ENCODE measurements around the gene IL17RB.

DNA sequence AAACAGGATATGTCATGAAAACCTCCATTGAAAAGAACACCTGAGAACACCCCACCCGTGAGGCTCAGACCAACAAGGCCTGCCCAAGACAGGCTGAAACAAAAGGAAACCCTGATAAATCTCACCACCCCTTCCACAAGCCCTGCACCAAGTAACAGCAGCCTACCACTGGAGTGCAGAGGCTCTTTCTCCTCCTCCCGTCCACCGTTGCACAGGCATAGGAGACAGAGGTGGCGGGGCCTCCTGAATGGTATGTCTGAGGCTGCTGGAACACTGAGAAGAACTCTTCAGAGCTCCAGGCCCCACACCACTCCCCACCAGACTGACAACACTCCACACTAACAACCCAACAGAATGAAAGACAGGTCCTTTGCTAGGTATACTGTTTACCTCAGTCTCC lies 21.6 kb upstream of the IL17RB start:
- no peak for TF ChIP-seq TAF1 (IDR thresholded peaks at IDR 0.05; ENCODE audit: low read depth)
- TF ChIP-seq EP300 (IDR thresholded peaks at IDR 0.05; ENCODE audit: borderline replicate concordance), result no peak
- TF ChIP-seq, protein P1, sequence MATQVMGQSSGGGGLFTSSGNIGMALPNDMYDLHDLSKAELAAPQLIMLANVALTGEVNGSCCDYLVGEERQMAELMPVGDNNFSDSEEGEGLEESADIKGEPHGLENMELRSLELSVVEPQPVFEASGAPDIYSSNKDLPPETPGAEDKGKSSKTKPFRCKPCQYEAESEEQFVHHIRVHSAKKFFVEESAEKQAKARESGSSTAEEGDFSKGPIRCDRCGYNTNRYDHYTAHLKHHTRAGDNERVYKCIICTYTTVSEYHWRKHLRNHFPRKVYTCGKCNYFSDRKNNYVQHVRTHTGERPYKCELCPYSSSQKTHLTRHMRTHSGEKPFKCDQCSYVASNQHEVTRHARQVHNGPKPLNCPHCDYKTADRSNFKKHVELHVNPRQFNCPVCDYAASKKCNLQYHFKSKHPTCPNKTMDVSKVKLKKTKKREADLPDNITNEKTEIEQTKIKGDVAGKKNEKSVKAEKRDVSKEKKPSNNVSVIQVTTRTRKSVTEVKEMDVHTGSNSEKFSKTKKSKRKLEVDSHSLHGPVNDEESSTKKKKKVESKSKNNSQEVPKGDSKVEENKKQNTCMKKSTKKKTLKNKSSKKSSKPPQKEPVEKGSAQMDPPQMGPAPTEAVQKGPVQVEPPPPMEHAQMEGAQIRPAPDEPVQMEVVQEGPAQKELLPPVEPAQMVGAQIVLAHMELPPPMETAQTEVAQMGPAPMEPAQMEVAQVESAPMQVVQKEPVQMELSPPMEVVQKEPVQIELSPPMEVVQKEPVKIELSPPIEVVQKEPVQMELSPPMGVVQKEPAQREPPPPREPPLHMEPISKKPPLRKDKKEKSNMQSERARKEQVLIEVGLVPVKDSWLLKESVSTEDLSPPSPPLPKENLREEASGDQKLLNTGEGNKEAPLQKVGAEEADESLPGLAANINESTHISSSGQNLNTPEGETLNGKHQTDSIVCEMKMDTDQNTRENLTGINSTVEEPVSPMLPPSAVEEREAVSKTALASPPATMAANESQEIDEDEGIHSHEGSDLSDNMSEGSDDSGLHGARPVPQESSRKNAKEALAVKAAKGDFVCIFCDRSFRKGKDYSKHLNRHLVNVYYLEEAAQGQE (IDR thresholded peaks at IDR 0.05; ENCODE audit: low read depth), result no peak
- TF ChIP-seq CREB1 (IDR thresholded peaks at IDR 0.05; ENCODE audit: low read depth), result no peak

All from Ishikawa (cell line).